ENCODE results near the gene ZC2HC1B. TPM values are rescaled to one million over a fixed set of nuclear protein-coding genes. Genes with fewer than 3 reads are reported as not detected.

ZC2HC1B gene
- total and polyA plus RNA-seq, 9 of the 15 experiments (the other 6 are each of a cell fraction or from before 2014, with no cell fraction given) = not detected

GRCh38 chr6:143941852-143942627 is 77.8 kb downstream of the ZC2HC1B start (continued):
- TF ChIP-seq RHOXF2B (CRISPR knock-in tag; conservative IDR thresholded peaks at IDR 0.05) = no peak
- TF ChIP-seq MCM5 (IDR thresholded peaks at IDR 0.05; ENCODE audit: low read depth) = no peak
- no peak for TF ChIP-seq ZNF639 (CRISPR knock-in tag; conservative IDR thresholded peaks at IDR 0.05 in 1 of 2, IDR thresholded peaks at IDR 0.05 in 1 of 2)
- TF ChIP-seq ZNF398 (CRISPR knock-in tag; IDR thresholded peaks at IDR 0.05) = no peak
- no peak for TF ChIP-seq FOXP1 (CRISPR knock-in tag; IDR thresholded peaks at IDR 0.05)
- TF ChIP-seq SIN3A (IDR thresholded peaks at IDR 0.05; ENCODE audit: borderline replicate concordance in 2 of 2, control insufficient read depth in 1 of 2, low read depth in 2 of 2, low read length in 2 of 2) = no peak
- no peak for TF ChIP-seq TRIM24 (IDR thresholded peaks at IDR 0.05)
- TF ChIP-seq MXI1 (IDR thresholded peaks at IDR 0.05; ENCODE audit: low read depth, low read length) = no peak
- no peak for TF ChIP-seq KDM2B (CRISPR knock-in tag; IDR thresholded peaks at IDR 0.05)
- TF ChIP-seq TCF3 (CRISPR knock-in tag; IDR thresholded peaks at IDR 0.05) = no peak
- TF ChIP-seq ZNF175 (CRISPR knock-in tag; IDR thresholded peaks at IDR 0.05; ENCODE audit: low read depth) = no peak
- no peak for TF ChIP-seq LCOR (CRISPR knock-in tag; IDR thresholded peaks at IDR 0.05)
- no peak for TF ChIP-seq CCAR2 (IDR thresholded peaks at IDR 0.05; ENCODE audit: low read depth, low read length)
- TF ChIP-seq MYC (IDR thresholded peaks at IDR 0.05; ENCODE audit: low read depth, low read length) = 0 out of 2 replicates have a peak, but pooled peaks have one; percentile 12
- TF ChIP-seq MYC (CRISPR knock-in tag; IDR thresholded peaks at IDR 0.05; ENCODE audit: borderline replicate concordance, low read depth) = no peak
- no peak for TF ChIP-seq ZNF121 (CRISPR knock-in tag; conservative IDR thresholded peaks at IDR 0.05)
- no peak for TF ChIP-seq ZNF780A (CRISPR knock-in tag; IDR thresholded peaks at IDR 0.05)
- TF ChIP-seq TAF1 (IDR thresholded peaks at IDR 0.05; ENCODE audit: control insufficient read depth, extremely low read depth, insufficient read depth, low read length, severe bottlenecking) = no peak
- no peak for TF ChIP-seq ATF6 (CRISPR knock-in tag; IDR thresholded peaks at IDR 0.05)
- no peak for TF ChIP-seq SREBF1 (IDR thresholded peaks at IDR 0.05; ENCODE audit: borderline replicate concordance, low read depth, low read length)
- no peak for TF ChIP-seq HMGXB4 (CRISPR knock-in tag; IDR thresholded peaks at IDR 0.05)

Measured in K562 (cell line).